Heart right ventricle (tissue), 16 donors: ENCODE data around the gene MBOAT7. TPM values are rescaled to one million over a fixed set of nuclear protein-coding genes. Genes with fewer than 3 reads are reported as not detected.
"Not testable (repeated sequence)": the region's sequence is repeated elsewhere in the genome, so short reads cannot be mapped to it uniquely, and the experiment has no call there.

Source experiments
- ATAC-seq, 8 donors: fragments of 200-7000 bp; cut with Tn5 transposase; one replicate each; pipeline ENCODE4 v1.9.1; 2020; ENCODE audit warnings: mild to moderate bottlenecking in 8 of 8, moderate library complexity in 8 of 8, moderate number of reproducible peaks in 1 of 8
- DNase-seq, 2 donors: peaks; one replicate each; pipeline ENCODE4 v3.0.0-alpha.2; 2020
- H3K27ac ChIP-seq, 10 donors: fragments of 200-600 bp; sonication (generic) in 2 of 10; one replicate each; pipeline versions ENCODE4 v1.5.0 to v1.8.0; 2020 to 2022; ENCODE audit warnings: mild to moderate bottlenecking in 3 of 10
- H3K27me3 ChIP-seq, 7 donors: fragments of 200-600 bp; one replicate each; pipeline ENCODE4 v1.8.0; 2021 to 2022; ENCODE audit warnings: mild to moderate bottlenecking in 2 of 7
- H3K36me3 ChIP-seq, 9 donors: fragments of 200-600 bp; sonication (generic) in 1 of 9; one replicate each; pipeline versions ENCODE4 v1.5.0 to v1.8.0; 2020 to 2022; ENCODE audit warnings: mild to moderate bottlenecking in 2 of 9
- H3K4me1 ChIP-seq, 9 donors: fragments of 200-600 bp; sonication (generic) in 1 of 9; one replicate each; pipeline versions ENCODE4 v1.5.0 to v1.8.0; 2020 to 2022; ENCODE audit warnings: mild to moderate bottlenecking in 4 of 9
- H3K4me3 ChIP-seq, 10 donors: fragments of 200-600 bp; sonication (generic) in 2 of 10; one replicate each; pipeline versions ENCODE4 v1.5.0 to v1.8.0; 2020 to 2022; ENCODE audit warnings: mild to moderate bottlenecking in 7 of 10, moderate library complexity in 2 of 10
- H3K9me3 ChIP-seq, 11 donors: fragments of 200-600 bp in 10 of 11; sonication (generic) in 2 of 11; one replicate each; pipeline versions ENCODE4 v1.5.0 to v1.8.0; 2013 to 2022; ENCODE audit warnings: mild to moderate bottlenecking in 2 of 11, control low read depth in 1 of 11, moderate library complexity in 1 of 11
- CTCF ChIP-seq, 9 donors: fragments of 200-600 bp; sonication (generic) in 2 of 9; IDR thresholded peaks; one replicate each; pipeline versions ENCODE4 v1.5.0 to v1.8.0; 2021 to 2022; ENCODE audit warnings: antibody characterized with exemption in 9 of 9, mild to moderate bottlenecking in 5 of 9, moderate library complexity in 1 of 9
- WGBS, 2 donors: extraction: QIAGEN DNeasy Blood & Tissue Kit; methylation state at CpG; one replicate each; pipeline ENCODE4 v1.1.7; 2013; ENCODE audit warnings: inconsistent platforms in 1 of 2; 5-methylcytosine and 5-hydroxymethylcytosine counted together
- intact Hi-C, 10 donors: fragments of 100-400 bp; cut with DNase I; formaldehyde crosslinking; loops; one replicate each; pipeline versions ENCODE4 v1.11.1 to v1.14.2; 2022
- polyA plus RNA-seq, 2 donors: library from polyadenylated mRNA; stranded (reverse); fragments of 200-250 nt; gene quantifications; one replicate each; pipeline ENCODE4 v1.2.3, GENCODE V29; 2013
- total RNA-seq, 10 donors: library from RNA; stranded (reverse); fragmentation: NEBNext Ultra II Directional in 3 of 10; extraction: Animal tissue kit (Norgen Biotek cat#: 25700) in 3 of 10; gene quantifications; one replicate each; pipeline versions ENCODE4 v1.2.1 to v1.2.4, GENCODE V29; 2021 to 2023
- donor health status: Arrhythmogenic right ventricular cardiomyopathy.
- donor health status: ischemic (EF 13 %, LVEDD 7.1; RV severe dilation, severe dysfunction).
- donor health status: healthy with polysubstance abuse.
- donor health status: DM: no; HTN: yes; CAD: no.
- donor health status: DM: no; HTN: no; CAD: no.
- donor health status: ischemic (EF 25% LVEDD 6.9; RV normal size, moderate dysfunction).
- donor health status: ischemic (EF 25% LVEDD 5.7; RV mildly dilated, moderate dysfunction).
- donor health status: healthy.
- donor health status: DM: yes; HTN: yes; CAD: no.
- donor health status: Ischemic cardiomyopathy.
- donor health status: ischemic (EF 35%, LVEDD 5.7; RV mildly dilated, moderate dysfunction).
- donor health status: nonischemic (EF 11% LVEDD 7.7; RV severe dilation, severe dysfunction).
- donor health status: DM: yes; HTN: yes; CAD: no.
- donor health status: PGD.
- donor health status: ischemic (EF 29% LVEDD 5.4; RV normal size, mild dysfunction).
- donor health status: nonischemic (EF 23%, LVEDD 6.1; RV moderate dilation, normal function).

Gene MBOAT7
- total and polyA plus RNA-seq, 12 donors, result 7.7 to 29.4 (median 15.5) TPM

DNA sequence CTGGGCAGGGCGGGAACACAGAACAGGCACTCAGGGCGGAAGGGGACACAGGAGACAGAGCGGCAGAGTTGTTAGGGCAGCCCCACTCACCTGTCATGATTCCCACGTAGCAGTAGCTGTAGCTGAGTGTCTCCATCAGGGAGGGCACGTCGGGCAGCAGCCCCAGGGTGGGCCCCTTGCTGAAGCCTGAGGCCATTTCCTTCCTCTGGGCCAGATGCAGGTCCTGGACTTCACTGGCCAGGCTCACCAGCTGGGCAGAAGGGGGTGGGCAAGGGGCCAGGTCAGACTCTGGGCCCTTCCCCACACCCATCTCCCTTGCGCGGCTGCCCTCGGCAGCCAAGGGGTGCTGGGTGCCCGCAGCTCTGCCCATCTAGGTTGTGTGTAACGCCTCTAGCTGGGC is 5.9 kb downstream of the MBOAT7 start:
- 92 to 95% methylated on average over 11 of the region's 11 CpGs for WGBS, 2 donors
- no peak for ATAC-seq
- intact Hi-C loops, result no loop called here

GRCh38 chr19:54181894-54182293 is 7.5 kb downstream of the MBOAT7 start:
- ATAC-seq, result not testable (repeated sequence)

More for the DNA sequence above, 5.9 kb downstream of the MBOAT7 start:
- Histone ChIP-seq H3K4me3 (no peak overlapping the region), H3K36me3 (peaks cover 0 to 67% (median 0%) of the 10 kb centered on the region in 9 donors), H3K9me3 (no peaks in the 10 kb centered on the region), H3K27ac (no peak overlapping the region), H3K27me3 (no peaks in the 10 kb centered on the region), H3K4me1 (peaks cover 0 to 11% (median 5%) of the 10 kb centered on the region in 9 donors)
- TF ChIP-seq CTCF (IDR thresholded peaks at IDR 0.05), result no peak
- DNase-seq, result no peak

GRCh38 chr19:54180691-54181091 is 8.7 kb downstream of the MBOAT7 start:
- no peaks in the 10 kb centered on the region for H3K27me3 ChIP-seq
- peaks cover 0 to 75% (median 0%) of the 10 kb centered on the region in 9 donors for H3K36me3 ChIP-seq
- H3K27ac ChIP-seq, result no peak overlapping the region
- no peak for TF ChIP-seq CTCF (IDR thresholded peaks at IDR 0.05)
- no peak for DNase-seq
- intact Hi-C loops, result no loop called here
- 96 to 98% methylated on average over 37 of the region's 37 CpGs for WGBS, 2 donors
- H3K4me1 ChIP-seq, result no peaks in the 10 kb centered on the region
- no peaks in the 10 kb centered on the region for H3K9me3 ChIP-seq
- no peak overlapping the region for H3K4me3 ChIP-seq
- no peak for ATAC-seq

More at GRCh38 chr19:54181894-54182293, 7.5 kb downstream of the MBOAT7 start:
- H3K4me1 ChIP-seq, H3K27me3 ChIP-seq, H3K9me3 ChIP-seq, intact Hi-C loops, DNase-seq, H3K27ac ChIP-seq, H3K4me3 ChIP-seq: not testable (repeated sequence)
- WGBS, 2 donors, result 88 to 93% methylated on average over 3 of the region's 3 CpGs
- peaks cover 0 to 75% (median 0%) of the 10 kb centered on the region in 9 donors for H3K36me3 ChIP-seq

DNA sequence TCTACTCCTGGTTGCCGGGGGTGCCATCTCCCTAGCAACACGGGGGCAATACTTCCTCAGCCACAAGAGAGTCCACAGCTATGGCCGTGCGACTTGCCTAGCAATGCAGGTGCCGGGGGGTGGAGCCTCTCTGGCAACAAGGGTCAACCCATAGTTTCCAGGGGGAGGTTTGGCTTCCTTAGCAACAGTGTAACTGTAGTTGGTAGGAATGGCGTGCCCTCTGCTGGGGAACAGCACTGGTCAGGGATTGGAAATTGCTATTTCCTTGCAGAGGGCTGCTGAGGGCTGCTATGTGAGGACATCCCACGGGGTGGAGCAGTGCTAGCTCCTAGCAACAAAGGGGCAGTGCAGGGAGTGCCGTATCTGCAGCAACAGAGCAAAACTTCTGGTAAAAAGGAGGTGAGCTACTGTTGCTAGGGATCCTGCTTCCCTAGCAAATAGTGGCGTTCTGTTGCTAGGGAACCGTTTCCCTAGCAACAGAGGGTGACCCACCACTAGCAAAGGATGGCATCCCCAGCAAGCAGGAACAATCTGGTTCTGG is 9.4 kb downstream of the MBOAT7 start:
- DNase-seq (no peak), ATAC-seq (peak in 5 of 8 donors; percentile 13 to 45 (median 32))
- Histone ChIP-seq H3K27ac (no peak overlapping the region), H3K4me3 (no peak overlapping the region), H3K4me1 (no peaks in the 10 kb centered on the region), H3K36me3 (peaks cover 0 to 73% (median 0%) of the 10 kb centered on the region in 9 donors), H3K27me3 (no peaks in the 10 kb centered on the region), H3K9me3 (no peaks in the 10 kb centered on the region)
- WGBS, 2 donors, result 57 to 60% methylated on average over 10 of the region's 10 CpGs
- intact Hi-C loops, result no loop called here
- peak in 4 of 9 donors; percentile 11 to 27 (median 18) for TF ChIP-seq CTCF (IDR thresholded peaks at IDR 0.05)

DNA sequence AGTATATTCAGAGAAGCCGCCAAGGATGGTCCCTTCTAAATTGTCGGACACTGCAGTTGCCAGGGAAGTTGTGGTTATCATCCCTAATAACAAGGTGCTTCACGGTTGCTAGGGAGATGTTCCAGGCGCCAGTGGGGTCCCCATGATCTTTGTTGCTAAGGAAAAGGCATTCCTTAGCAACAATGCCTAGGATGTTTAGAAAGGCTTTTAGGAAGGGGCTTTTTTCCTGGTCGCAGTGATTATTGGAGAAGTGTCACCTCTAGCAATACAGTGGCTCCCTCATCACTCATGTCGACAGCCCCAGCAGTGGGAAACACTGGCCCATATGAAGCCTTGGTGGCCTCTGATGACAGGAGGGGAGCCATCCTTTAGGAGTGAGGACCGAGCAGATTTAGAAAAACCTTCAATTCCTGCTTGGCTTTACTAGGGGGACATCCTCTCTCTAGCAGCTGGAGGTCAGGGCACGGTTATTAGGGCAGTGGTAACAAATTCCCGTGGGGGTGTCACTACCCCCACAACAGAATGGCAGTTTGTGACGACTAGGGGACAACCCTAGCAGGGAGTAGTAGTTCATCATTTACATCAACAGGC is 10.0 kb downstream of the MBOAT7 start:
- Histone ChIP-seq H3K4me3 (no peak overlapping the region), H3K27ac (no peak overlapping the region), H3K9me3 (no peaks in the 10 kb centered on the region), H3K4me1 (no peaks in the 10 kb centered on the region), H3K27me3 (no peaks in the 10 kb centered on the region), H3K36me3 (peaks cover 0 to 73% (median 0%) of the 10 kb centered on the region in 9 donors)
- intact Hi-C loops, result no loop called here
- WGBS, 2 donors, result 83 to 86% methylated on average over 10 of the region's 10 CpGs
- peak in 1 of 8 donors; percentile 6 for ATAC-seq
- TF ChIP-seq CTCF (IDR thresholded peaks at IDR 0.05), result no peak
- DNase-seq, result no peak
